Colon (tissue), 2 donors: ENCODE results near the gene SGPP2.
"Not testable (repeated sequence)": the region's sequence is repeated elsewhere in the genome, so short reads cannot be mapped to it uniquely, and the experiment has no call there.

Experiments
- FAIRE-seq: peaks from 2 replicates; lab custom pipeline; 2012; peaks lifted over from hg19 to GRCh38; lab: Jason Lieb, UNC
- donor health status: control.
- donor health status: control.

The SGPP2 gene, protein sequence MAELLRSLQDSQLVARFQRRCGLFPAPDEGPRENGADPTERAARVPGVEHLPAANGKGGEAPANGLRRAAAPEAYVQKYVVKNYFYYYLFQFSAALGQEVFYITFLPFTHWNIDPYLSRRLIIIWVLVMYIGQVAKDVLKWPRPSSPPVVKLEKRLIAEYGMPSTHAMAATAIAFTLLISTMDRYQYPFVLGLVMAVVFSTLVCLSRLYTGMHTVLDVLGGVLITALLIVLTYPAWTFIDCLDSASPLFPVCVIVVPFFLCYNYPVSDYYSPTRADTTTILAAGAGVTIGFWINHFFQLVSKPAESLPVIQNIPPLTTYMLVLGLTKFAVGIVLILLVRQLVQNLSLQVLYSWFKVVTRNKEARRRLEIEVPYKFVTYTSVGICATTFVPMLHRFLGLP

DNA sequence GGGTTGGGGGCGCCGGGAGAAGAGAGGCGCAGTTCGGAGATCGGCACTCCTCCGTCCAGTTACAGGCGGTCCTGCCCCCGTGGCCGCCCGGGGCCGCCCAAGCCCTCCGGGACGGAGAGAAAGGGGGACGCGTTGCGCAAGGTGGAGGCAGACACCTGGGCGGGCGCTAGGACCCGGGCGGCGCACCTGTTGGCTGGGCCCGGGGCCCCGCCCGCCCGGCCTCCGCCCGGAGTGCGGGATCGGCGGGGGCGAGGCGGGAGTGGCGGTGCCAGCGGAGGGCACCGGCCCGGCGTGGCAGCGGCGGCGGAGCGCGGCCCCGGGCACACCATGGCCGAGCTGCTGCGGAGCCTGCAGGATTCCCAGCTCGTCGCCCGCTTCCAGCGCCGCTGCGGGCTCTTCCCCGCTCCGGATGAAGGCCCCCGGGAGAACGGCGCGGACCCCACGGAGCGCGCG is at the start of gene SGPP2:
Gene SGPP2, plus strand, starts transcription at position 268 of the 453 bp plus-strand sequence. Its CDS starts 60 bp downstream, at position 328.
- FAIRE-seq, result no peak

DNA sequence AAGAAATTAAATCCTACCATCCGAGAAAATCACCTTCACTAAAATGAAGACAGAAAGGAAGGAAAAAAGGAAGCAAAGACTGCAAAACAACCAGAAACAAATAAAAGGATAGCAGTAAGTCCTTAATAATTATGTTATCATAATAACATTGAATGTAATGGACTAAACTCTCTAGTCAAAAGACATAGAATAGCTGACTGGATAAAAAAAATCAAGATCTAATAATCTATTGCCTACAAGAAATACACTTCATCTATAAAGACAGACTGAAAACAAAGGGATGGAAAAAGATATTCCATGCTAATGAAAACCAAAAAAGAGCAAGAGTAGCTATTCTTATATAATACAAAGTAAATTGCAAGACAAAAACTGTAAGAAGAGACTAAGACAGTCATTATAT is 48.5 kb upstream of the SGPP2 start:
- no peak for FAIRE-seq

DNA sequence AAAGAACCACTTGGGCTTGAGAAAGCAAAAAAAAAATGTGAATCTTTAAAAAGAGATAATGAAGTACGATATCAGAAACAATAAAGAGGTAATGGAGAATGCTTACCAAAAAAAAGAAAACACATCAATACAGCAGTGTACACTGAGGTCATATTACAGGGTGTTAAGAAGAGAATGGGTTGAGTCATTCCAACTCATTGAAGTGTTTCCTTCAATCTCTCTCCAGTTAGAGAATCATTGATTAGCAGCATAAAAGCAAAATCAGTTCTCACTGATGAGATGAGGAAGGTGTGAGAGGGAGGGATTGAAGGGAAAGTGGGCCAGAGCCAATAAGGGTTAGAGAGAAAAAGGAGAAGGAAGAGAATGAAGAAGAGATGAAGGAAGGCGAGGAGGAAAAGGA is 43.9 kb upstream of the SGPP2 start:
- no peak for FAIRE-seq

DNA sequence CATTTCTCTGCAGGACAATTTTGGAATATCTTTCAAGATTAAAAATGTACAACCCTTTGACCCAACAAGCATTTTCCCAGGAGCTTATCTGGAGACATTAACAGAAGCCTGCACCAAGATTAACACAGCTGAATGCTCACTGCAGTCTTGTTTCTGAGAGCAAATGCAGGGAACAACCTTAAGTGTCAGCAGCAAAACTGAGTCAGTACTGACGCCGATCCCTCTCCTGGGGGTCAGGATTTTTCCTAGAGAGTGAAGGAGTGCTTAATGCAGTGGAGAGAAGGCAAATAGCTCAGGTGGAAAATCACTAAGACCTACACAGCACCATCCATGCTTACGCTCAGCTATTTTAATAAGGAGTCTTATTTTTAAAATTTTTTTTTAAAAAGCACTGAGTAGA is 42.8 kb upstream of the SGPP2 start:
- no peak for FAIRE-seq

DNA sequence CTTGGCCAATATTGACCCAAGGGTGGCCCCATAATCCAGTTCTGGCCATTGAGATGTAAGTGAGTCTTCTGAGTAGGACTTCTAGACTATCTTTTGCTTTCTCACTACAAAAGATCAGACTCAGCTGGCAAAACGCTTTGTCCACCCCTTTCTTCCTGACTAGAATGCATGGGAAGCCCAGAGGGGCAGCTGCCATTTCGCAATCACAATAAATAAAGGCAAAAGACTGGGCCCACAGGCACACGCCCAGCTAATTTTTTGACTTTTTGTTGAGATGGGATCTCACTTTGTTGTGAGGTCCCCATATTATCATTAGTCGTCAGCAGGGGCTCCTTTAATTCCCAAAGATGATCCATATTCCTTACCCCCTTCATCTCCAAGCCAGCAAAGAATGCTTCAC is 41.1 kb upstream of the SGPP2 start:
- no peak for FAIRE-seq

DNA sequence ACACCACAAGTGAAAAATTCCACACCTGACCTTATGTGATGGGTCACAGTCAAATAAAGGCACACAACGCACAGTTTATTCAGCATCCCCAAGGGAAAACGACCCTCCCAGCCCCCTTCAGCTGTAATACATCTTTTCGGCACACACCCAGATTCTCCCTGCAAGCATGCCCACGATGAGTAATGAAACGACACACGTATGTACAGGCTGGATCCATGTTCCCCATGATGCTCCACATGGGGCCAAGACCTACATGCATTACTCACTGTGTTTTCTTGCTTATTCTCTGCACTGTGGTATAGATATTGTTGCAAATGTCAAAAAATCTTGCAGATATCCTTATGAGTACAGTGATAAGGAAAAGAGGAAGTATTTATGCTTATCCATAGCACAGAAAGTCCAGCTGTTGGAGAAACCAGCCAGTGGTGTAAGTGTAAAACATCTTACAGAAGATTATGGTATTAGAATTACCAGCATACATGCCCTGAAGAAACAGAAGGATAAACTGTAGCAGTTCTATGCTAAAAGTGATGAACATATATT is 32.5 kb upstream of the SGPP2 start:
- FAIRE-seq, result no peak

DNA sequence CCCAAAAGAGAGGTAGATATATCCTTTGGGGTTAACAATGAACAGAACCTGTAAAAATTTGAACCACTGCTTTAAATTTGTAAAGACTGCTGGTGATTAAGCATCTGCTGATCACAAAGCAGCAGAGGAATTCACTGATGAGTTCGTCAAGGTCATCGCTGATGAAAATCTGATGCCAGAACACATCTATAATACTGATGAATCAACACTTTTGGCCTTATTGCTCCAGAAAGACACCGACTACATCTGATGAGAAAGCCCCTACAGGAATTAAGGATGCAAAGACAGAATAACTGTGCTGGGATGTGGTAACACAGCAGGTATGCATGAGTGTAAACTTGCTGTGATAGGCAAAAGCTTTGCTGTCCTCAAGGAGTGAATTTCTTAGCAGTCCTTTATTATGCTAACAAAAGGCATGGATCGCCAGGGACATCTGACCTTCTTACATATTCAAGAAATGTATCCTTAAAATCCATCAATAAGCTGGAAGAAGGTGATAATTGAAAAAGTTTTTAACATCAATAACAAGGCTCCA is 30.5 kb upstream of the SGPP2 start:
- FAIRE-seq, result no peak

DNA sequence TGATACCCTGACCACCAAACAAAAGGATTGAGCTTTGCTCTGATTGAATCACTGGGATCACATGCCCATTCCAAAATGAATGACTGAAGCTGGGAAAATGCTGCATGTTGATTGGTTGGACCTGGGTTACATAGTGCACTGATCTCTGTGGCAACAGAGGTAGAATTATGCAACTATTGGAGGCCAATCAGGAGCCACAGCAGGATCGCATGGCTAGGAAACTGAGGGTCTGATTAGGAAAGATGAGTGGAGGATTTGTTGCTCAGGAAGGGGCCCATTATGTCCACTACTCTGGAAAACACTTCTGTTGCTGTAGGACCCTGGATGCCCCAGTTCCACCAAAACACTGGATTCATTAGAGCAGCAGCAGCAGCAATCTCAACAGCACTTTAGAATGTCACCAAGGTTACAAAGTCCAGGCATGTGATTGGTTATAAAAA is 25.9 kb upstream of the SGPP2 start:
- FAIRE-seq, result no peak

DNA sequence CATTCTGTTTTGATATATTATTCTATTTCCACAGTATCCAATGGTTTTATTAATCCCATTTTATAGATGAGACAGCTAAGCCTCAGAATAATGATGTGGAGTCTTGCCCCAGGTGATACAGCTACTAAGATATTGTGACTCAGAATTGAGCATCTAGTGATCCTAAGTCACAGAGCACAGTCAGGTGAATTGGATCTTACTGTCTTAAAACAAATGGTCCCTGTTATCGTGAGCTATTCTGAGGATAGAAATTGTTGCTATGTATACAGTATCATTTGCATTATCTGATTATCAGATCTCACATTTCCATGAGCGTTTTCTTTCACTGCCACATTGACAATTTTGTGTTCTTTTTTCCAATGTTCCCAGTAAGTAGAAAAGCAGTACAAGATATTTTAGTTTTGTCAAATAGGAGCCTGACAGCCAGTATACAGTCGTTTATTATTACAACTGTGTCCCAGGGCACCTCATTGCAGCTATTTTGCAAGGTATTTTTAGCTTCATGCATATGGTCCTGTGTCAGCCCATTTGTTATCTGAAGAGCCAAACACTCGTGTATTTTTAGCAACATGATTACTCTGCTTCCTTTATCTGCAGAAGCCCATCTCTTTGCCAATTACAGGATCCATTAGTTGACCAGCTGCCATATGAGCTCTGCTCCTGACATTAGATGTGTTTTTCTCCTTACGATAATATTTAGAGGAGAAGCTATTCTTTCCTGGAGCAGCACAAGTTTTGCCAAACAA is 25.1 kb upstream of the SGPP2 start:
- FAIRE-seq, result no peak

DNA sequence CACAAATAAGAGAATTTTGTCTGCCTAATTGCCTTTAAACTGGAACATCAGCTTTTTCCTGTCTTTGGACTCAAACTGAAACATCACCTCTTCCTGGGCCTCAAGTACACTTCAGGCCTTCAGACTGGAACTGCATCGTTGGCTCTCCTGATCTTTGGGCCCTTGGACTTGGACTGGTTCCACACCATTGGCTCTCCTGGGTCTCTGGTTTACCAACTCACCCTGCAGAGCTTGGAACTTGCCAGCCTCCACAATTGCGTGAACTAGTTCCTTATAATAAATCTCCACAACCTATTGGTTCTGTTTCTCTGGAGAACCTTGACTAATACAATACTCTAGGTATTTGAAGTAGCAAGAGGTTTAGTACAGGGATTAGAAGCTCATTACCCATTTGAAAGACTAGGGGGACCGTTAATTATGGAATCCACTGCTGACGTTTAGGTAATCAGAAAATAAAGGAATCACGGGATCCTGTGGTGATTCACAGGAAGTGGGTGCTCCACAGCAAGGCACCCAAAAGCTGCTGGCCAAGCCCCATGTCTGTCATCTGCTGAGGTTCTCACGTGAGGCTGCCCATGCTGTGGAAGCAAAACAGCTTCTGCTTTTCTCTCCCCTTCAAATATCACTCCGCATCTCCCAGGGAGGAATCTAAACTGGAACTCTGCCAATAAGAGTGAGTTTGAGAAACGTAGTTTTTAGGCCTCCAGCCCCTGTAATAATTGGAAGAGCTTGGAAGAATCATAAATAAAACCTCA is 20.0 kb upstream of the SGPP2 start:
- FAIRE-seq, result no peak

DNA sequence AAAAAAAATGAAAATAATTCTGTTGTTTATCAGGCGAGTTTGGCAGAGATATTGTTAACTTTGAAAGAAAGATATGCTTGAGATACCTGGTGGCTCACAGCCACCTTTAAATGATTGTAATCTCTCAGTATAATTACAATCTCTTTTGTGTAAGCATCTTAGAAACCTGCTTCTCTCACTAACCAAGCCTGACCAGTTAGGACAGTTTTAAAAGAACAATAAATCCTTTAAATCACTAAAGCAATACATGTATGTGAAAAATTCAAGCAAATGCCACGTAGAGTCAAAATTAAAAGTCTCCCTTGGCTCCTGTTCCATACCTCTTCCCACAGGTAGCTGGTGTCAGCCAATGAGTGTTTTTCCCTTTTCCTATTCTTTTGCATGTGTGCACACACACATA is 15.7 kb upstream of the SGPP2 start:
- no peak for FAIRE-seq

DNA sequence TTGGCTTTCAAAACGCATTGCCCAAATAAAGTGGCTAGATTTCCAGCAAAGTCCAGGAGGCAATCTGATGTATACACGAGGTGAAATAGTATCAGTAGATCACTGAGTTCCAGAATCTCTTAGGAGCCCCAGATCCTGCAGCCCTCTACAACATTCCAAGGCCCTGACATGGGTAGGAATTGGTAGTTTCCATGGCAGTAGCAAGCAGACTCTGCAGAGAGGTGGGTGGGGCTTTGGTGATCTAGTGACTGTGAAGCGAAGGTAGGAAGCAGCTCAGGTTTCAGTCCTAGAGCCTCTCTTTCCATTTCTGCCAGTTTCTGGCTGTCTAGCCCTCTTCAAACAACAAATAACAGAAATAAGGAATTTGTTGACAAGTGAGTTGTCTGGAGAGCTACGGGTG is 13.8 kb upstream of the SGPP2 start:
- no peak for FAIRE-seq

DNA sequence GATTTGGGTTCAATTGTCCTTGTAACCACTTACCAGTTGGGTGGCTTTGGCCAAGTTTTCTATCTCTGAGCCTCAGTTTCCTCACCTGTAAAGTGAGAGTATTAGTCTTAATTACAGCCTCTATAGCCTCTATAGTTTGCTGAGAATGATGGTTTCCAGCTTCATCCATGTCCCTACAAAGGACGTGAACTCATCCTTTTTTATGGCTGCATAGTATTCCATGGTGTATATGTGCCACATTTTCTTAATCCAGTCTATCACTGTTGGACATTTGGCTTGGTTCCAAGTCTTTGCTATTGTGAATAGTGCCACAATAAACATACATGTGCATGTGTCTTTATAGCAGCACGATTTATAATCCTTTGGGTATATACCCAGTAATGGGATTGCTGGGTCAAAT is 12.0 kb upstream of the SGPP2 start:
- not testable (repeated sequence) for FAIRE-seq

DNA sequence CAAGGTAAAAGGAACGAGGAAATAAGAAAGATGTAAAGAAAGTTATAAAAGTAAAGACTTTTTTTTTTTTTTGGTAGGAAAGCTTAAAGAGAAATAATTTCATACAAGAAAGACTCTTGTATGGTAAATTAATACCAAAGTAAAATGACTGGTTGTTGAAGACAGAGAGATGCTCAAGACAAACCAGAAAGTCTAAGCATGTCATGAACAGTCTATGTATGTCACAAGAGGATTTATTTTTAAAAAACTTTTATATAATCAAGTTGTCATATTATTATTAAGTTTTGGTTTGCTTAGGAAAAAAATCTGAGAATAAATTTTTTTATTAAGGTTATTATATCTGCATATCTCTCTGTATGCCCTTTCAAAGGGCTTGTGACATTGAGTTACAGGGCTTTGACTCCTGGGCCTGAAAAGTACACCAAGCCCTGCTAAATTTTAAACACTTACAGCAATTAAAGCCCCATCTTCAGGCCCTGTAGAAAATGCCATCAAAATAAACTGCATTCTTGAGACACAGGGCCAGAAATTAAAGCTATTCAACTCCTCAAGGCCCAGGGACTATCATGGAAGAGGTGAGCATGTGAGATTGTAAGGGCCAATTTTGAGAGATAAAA is 10.9 kb upstream of the SGPP2 start:
- FAIRE-seq, result no peak

DNA sequence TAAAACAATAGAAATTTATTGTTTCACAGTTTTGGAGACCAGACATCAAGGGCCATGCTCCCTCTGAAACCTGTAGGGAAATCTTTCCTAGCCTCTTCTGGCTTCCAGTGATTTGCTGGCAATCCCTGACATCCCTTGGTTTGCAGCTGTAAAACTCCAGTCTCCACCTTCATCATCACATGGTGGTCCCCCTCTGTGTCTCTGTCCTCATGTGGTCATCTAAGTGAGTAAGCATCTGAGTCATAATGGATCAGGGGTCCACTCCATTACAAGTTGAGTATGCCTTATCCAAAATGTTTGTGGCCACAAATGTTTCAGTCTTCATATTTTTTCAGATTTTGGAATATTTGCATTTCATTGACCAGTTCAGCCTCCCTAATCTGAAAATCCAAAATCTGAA is 5.6 kb upstream of the SGPP2 start:
- FAIRE-seq, result no peak

DNA sequence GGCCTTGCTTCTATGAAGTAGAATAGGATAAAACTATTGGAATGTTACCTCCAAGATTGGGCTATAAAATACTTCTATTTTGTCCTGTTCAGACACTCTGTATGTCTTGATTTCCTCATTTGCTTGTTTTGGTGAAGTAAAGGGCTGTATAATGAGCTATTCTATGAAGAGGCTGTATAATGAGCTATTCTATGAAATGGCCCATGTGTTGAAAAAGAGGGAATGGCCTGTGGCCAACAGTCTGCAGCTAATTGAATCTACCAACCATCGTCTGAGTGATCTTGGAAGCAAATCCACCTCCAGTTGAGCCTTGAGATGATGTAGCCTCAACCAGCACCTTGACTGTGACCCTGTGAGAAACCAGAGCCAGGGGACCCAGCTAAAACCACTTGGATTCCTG is 3.8 kb upstream of the SGPP2 start:
- no peak for FAIRE-seq

DNA sequence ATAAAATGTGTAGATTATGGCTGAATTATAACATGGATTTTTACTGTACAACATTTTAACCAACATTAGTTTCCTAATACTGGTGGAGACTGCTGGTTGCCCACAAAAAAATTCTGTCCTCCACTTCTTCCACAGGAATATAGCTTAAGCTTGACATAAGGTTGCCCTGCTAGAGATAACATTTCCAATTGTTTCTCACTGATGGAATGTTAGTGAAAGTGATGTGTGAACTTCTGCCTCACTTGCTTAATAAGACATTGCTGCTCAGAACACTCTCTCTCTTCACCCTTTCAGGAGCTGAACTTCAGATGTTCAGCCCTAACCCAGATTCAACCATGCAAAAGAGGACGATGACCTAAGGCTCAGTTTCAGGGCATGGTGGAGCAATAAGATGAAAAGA is 2.7 kb upstream of the SGPP2 start:
- no peak for FAIRE-seq

DNA sequence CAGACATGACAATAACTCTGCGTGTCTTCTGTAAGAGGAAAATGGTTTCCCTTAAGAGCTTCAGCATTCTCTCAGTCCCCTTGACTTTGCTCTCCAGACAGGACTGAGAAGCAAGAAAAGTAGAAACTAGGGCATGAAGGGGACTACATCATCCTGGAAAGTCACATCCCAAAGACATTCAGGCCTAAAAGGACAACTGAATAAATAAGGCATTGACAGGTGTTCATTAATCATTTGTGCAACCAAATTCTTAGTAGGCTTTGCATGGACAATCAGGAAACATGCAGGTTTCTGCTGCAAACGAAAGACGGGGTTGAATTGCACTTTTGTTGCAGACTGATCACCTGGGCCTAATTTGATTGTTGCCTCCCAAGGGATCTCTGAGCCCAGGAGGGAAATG is 1.2 kb upstream of the SGPP2 start:
- no peak for FAIRE-seq

DNA sequence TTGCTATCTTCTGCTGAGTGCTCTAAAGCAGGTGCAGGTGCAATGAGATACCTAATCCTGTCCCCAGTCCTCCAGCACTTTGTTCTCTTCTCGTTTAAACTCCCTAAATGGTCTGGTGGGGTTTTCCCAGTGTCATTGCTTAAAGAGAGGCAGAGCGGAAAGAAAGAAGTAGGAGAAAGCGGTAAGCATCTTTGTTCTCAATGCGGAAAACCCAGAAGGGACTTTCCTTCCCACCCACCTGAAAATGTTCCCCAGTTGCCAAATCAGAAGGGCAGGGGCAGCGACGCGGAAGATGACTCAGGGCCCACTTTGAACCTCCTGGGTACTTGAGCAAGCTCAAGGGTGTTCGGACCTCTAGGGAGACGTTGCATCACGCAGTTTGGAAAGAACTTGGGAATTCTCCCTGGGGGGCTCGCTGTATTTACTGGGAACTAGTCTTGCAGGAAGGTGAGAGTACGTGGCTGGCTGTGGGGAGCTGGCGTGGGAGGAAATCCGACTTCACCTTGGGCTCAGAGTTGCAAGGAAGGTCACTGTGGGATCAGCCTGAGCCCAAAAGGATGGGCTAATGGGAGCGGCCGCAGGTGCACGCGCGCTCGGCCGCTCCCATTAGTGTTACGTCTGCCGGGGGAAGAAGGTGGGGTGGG is 589 bp upstream of the SGPP2 start:
- no peak for FAIRE-seq

DNA sequence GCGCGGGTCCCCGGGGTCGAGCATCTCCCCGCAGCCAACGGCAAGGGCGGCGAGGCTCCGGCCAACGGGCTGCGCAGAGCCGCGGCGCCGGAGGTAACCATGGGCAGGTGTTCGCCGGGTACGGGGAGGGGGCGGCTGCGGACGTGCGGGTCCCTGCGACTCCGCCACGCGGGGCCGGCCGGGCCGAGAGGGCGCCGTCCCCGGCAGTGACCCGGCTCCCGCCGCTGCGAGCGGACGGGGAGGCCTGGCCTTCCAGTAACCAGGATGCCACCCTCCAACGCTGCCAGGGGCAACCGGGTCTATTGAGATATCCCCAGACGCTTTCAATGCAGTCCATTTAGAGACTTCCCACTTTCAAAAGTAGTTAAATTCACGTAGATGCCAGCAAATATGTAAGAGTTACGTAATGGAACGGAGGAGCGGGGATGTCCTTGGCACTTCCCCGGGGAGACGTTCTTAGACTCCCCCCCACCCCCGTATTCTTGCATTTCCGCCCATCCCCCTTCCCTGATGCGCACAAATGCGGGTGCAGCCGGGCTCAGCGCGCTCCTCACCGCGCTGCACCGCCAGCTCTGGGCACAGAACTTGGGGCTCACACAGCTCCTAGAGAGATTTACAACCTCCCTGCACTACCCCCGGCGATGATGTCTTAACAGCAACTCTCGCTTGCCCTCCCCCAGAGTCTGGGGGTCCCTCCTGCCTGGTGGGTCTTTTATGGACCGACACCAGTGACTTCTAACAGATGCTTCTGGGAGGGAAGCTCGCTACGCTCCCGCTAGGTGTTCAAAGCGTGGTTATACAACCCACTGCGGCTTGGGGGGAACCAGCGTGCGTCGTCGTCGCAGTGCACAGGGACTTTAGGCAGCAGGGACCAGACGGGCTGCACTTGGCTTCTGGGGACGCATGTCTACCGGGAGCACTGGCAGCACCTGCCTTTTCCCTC is 657 bp downstream of the SGPP2 start:
- no peak for FAIRE-seq
